GM21619 (cell line): Measurements from ENCODE around the gene RSRC1.

Experiments
- ATAC-seq: cut with Tn5 transposase; IDR thresholded peaks from one replicate; pipeline ENCODE4 v1.9.1; 2021; ENCODE audit not compliant: unreplicated experiment

Gene RSRC1

GRCh38 chr3:158127250-158128219, 17.6 kb downstream of the RSRC1 start:
- no peak for ATAC-seq

- no peak for ATAC-seq
Observed at GRCh38 chr3:158128755-158129154, 18.9 kb downstream of the RSRC1 start.

- ATAC-seq: no peak
Observed at GRCh38 chr3:158134363-158134762, 24.5 kb downstream of the RSRC1 start.

- ATAC-seq: no peak
Observed at GRCh38 chr3:158140396-158140795, 30.5 kb downstream of the RSRC1 start.

GRCh38 chr3:158148218-158148617, 38.3 kb downstream of the RSRC1 start:
- ATAC-seq: no peak

- peak; percentile 74 for ATAC-seq
Observed at GRCh38 chr3:158152186-158152585, 42.3 kb downstream of the RSRC1 start.

GRCh38 chr3:158158969-158159368, 49.1 kb downstream of the RSRC1 start:
- no peak for ATAC-seq

- ATAC-seq: no peak
Observed at GRCh38 chr3:158159714-158160113, 49.8 kb downstream of the RSRC1 start.

GRCh38 chr3:158160958-158161357, 51.1 kb downstream of the RSRC1 start:
- no peak for ATAC-seq

GRCh38 chr3:158165141-158165655, 55.3 kb downstream of the RSRC1 start:
- no peak for ATAC-seq

- ATAC-seq: no peak
Observed at GRCh38 chr3:158165730-158166129, 55.8 kb downstream of the RSRC1 start.

- no peak for ATAC-seq
Observed at GRCh38 chr3:158166223-158166622, 56.3 kb downstream of the RSRC1 start.

GRCh38 chr3:158167737-158168557, 58.1 kb downstream of the RSRC1 start:
- no peak for ATAC-seq

GRCh38 chr3:158169091-158169491, 59.2 kb downstream of the RSRC1 start:
- no peak for ATAC-seq

GRCh38 chr3:158181096-158181495, 71.2 kb downstream of the RSRC1 start:
- ATAC-seq: no peak

- ATAC-seq: no peak
Observed at GRCh38 chr3:158185711-158186110, 75.8 kb downstream of the RSRC1 start.

GRCh38 chr3:158200955-158201354, 91.1 kb downstream of the RSRC1 start:
- ATAC-seq: no peak

- ATAC-seq: no peak
Observed at GRCh38 chr3:158205324-158205723, 95.4 kb downstream of the RSRC1 start.

GRCh38 chr3:158205994-158206393, 96.1 kb downstream of the RSRC1 start:
- peak; percentile 78 for ATAC-seq

- no peak for ATAC-seq
Observed at GRCh38 chr3:158210067-158210466, 100.2 kb downstream of the RSRC1 start.

- ATAC-seq: no peak
Observed at GRCh38 chr3:158213461-158213860, 103.6 kb downstream of the RSRC1 start.

- ATAC-seq: no peak
Observed at GRCh38 chr3:158217992-158218391, 108.1 kb downstream of the RSRC1 start.
